ENCODE measurements around the gene MLPH. TPM values are rescaled to one million over a fixed set of nuclear protein-coding genes. Genes with fewer than 3 reads are reported as not detected.

Gene MLPH
- total RNA-seq, 2 experiments from 2014 or later = 0.39 TPM; not detected in 1

DNA sequence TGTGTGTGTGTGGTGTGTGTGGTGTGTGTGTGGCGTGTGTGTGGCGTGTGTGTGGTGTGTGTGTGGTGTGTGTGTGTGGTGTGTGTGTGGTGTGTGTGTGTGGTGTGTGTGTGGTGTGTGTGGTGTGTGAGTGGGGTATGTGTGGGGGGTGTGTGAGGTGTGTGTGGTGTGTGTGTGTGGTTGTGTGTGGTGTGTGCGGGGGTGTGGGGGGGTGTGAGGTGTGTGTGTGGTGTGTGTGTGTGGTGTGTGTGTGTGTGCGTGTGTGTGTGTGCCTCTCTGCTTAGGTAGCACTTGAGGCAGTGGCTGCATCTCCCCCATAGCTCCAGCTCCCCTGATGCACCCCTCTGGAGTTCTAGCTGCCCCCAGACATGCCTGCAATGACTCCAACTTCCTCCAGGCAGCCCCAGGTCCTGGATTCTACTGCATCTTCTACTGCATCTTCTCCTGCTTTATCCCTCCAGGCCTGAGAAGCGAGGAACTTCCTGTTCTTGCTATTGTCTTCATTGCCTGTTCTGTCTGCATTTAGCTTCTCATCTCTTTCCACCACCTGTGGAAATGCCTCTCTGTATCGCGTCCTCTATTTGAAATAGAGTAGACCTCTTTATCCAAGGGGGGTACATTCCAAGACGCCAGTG is 22.2 kb upstream of the MLPH start:
- intact Hi-C loops (cut with DNase I, micrococcal nuclease) = no loop called here
- no peaks in the 10 kb centered on the region for H3K27me3 Mint-ChIP-seq
- CTCF ChIA-PET = interaction anchor here (0.6 to 1.3 kb wide), 4 partner anchors 11 to 43 kb away, joined by 3 to 4 read pairs (median 3); no protein-coding TSS in a partner anchor

DNA sequence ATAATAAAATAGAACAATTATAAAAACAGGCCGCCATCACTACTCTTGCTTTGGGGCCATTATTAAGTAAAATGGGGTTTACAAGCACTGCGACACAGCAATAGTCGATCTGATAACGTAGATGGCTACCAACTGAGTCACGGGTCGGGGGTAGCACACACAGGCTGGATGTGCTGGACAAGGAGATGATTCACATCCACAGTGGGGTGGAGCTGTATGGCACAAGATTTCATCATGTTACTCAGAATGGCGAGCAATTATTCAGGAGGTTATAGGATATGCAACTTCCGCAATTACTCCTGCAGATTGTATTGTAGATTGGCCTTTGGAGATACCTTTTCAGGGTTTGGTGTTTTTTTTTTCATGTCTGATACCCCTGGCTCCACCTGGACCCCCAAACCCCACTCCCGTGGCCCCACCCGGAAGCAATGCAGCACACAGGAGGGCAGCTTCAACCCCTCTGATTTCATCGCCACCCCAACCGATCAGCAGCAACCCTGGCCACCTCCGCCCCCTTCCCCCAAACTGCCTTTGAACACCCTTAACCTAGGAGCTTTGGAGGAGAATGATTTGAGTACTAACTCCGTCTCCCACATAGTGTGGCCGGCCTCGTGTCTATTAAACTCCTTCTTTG is 21.4 kb upstream of the MLPH start:
- Mint-ChIP-seq H3K9me3 (no peaks in the 10 kb centered on the region), H3K4me1 (ENCODE audit: low read depth) (no peaks in the 10 kb centered on the region), H3K36me3 (ENCODE audit: low read depth) (no peaks in the 10 kb centered on the region), H3K27ac (no peak overlapping the region), H3K27me3 (no peaks in the 10 kb centered on the region), H3K4me3 (no peak overlapping the region)
- TF ChIP-seq CTCF (IDR thresholded peaks at IDR 0.05) = no peak
- DNase-seq (no peak), ATAC-seq (ENCODE audit: poor library complexity) (no peak)
- no peaks in the 10 kb centered on the region for H3K27me3 ChIP-seq (ENCODE audit: control insufficient read depth in 1 of 2, insufficient read depth in 2 of 2, low read length in 2 of 2)
- no peaks in the 10 kb centered on the region for H3K4me1 ChIP-seq (ENCODE audit: insufficient read depth, low read length)
- H3K9me3 ChIP-seq (ENCODE audit: control insufficient read depth in 1 of 2, insufficient read depth in 1 of 2, low read length in 2 of 2) = no peaks in the 10 kb centered on the region
- no peak overlapping the region for H3K27ac ChIP-seq (ENCODE audit: low read depth in 1 of 2, low read length in 2 of 2)
- no peaks in the 10 kb centered on the region for H3K36me3 ChIP-seq (ENCODE audit: insufficient read depth, low read length)
- intact Hi-C loops (cut with DNase I, micrococcal nuclease) = no loop called here
- ChIA-PET CTCF (interaction anchor here (0.9 to 1.3 kb wide), 3 partner anchors 10 to 44 kb away, joined by 3 to 4 read pairs (median 3); no protein-coding TSS in a partner anchor), POLR2A (no interaction called here)
- H3K4me3 ChIP-seq (ENCODE audit: low read length) = no peak overlapping the region

More for the DNA sequence above, 22.2 kb upstream of the MLPH start:
- Histone ChIP-seq H3K27me3 (ENCODE audit: control insufficient read depth in 1 of 2, insufficient read depth in 2 of 2, low read length in 2 of 2) (no peaks in the 10 kb centered on the region), H3K36me3 (ENCODE audit: insufficient read depth, low read length) (no peaks in the 10 kb centered on the region), H3K9me3 (ENCODE audit: control insufficient read depth in 1 of 2, insufficient read depth in 1 of 2, low read length in 2 of 2) (no peaks in the 10 kb centered on the region), H3K4me1 (ENCODE audit: insufficient read depth, low read length) (no peaks in the 10 kb centered on the region), H3K27ac (ENCODE audit: low read depth in 1 of 2, low read length in 2 of 2) (no peak overlapping the region), H3K4me3 (ENCODE audit: low read length) (no peak overlapping the region)
- Mint-ChIP-seq H3K9me3 (no peaks in the 10 kb centered on the region), H3K4me1 (ENCODE audit: low read depth) (no peaks in the 10 kb centered on the region), H3K36me3 (ENCODE audit: low read depth) (no peaks in the 10 kb centered on the region), H3K4me3 (no peak overlapping the region), H3K27ac (no peak overlapping the region)
- POLR2A ChIA-PET = no interaction called here
- no peak for TF ChIP-seq CTCF (IDR thresholded peaks at IDR 0.05)
- DNase-seq = no peak
- no peak for ATAC-seq (ENCODE audit: poor library complexity)

- intact Hi-C loops (cut with DNase I, micrococcal nuclease) = no loop called here
- Mint-ChIP-seq H3K9me3 (no peaks in the 10 kb centered on the region), H3K27ac (no peak overlapping the region), H3K36me3 (ENCODE audit: low read depth) (no peaks in the 10 kb centered on the region), H3K27me3 (no peaks in the 10 kb centered on the region), H3K4me3 (no peak overlapping the region), H3K4me1 (ENCODE audit: low read depth) (no peaks in the 10 kb centered on the region)
- ATAC-seq (ENCODE audit: poor library complexity) = no peak
- H3K27me3 ChIP-seq (ENCODE audit: control insufficient read depth in 1 of 2, insufficient read depth in 2 of 2, low read length in 2 of 2) = no peaks in the 10 kb centered on the region
- ChIA-PET POLR2A (no interaction called here), CTCF (interaction anchor here (1.3 kb wide), 1 partner anchor 9 kb away, joined by 4 read pairs; no protein-coding TSS in a partner anchor)
- no peaks in the 10 kb centered on the region for H3K9me3 ChIP-seq (ENCODE audit: control insufficient read depth in 1 of 2, insufficient read depth in 1 of 2, low read length in 2 of 2)
- TF ChIP-seq CTCF (IDR thresholded peaks at IDR 0.05) = no peak
- DNase-seq = no peak
- H3K36me3 ChIP-seq (ENCODE audit: insufficient read depth, low read length) = no peaks in the 10 kb centered on the region
- H3K27ac ChIP-seq (ENCODE audit: low read depth in 1 of 2, low read length in 2 of 2) = no peak overlapping the region
- no peak overlapping the region for H3K4me3 ChIP-seq (ENCODE audit: low read length)
- H3K4me1 ChIP-seq (ENCODE audit: insufficient read depth, low read length) = no peaks in the 10 kb centered on the region
These were observed 20.8 kb upstream of the MLPH start for GRCh38 chr2:237466211-237466610.
